Globus pallidus (tissue), 1 donor: ENCODE measurements around the gene IFITM5.

Experiments
- DNase-seq: peaks from one replicate; pipeline ENCODE4 v3.0.0-alpha.2; 2015; ENCODE audit warnings: low spot score

Gene IFITM5

DNA sequence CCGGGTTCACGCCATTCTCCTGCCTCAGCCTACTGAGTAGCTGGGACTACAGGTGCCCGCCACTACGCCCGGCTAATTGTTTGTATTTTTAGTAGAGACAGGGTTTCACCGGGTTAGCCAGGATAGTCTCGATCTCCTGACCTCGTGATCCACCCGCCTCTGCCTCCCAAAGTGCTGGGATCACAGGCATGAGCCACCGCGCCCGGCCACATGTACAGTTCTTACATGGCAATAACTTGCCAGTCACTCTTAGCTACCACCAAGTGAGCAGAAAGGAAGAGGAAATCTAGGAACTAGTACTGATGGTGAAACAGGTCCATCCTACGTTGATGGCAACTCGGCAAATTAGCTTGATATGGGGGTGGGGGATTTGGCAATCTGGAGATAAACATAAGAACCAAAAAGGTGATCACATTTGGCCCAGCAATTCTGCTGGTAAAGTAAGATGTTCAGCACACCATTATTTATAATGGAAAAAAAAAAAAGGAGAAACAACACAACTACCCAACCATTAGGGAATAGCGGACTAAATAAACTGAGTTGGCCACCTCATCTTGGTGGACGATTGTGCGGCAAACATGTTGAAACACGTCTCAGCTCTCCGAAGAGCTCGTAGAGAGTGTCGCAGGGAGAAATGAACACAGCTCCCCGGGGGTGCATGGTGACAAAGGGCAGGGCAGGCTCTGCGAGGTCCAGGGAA, 15.8 kb downstream of the IFITM5 start:
- DNase-seq: no peak

GRCh38 chr11:282630-283360, 16.5 kb downstream of the IFITM5 start:
- DNase-seq: no peak

- no peak for DNase-seq
Measured at GRCh38 chr11:282171-282570, 17.2 kb downstream of the IFITM5 start.

DNA sequence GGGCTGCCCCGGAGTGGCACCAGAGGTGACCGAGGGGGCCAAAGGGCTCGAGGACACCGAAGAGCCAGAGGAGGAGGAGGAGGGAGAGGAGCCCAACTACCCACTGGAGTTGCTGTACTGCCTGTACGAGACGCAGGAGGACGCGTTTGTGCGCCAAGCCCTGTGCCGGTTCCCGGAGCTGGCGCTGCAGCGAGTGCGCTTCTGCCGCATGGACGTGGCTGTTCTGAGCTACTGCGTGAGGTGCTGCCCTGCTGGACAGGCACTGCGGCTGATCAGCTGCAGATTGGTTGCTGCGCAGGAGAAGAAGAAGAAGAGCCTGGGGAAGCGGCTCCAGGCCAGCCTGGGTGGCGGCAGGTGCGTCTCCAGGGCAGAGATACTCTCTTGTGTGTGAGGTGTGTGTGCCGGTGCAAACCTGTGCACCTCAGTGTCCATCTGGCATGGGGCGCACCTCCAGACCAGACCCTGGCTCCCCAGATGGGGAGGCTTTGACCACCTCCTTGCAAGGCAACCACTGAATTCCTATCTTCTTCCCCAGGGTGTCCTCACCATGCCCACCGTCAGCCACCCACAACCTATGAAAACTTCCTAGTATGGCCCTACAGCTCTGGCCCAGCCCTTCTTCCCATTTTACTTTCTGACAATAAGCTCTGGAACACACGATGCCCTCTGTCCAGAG, 17.7 kb downstream of the IFITM5 start:
- no peak for DNase-seq

DNA sequence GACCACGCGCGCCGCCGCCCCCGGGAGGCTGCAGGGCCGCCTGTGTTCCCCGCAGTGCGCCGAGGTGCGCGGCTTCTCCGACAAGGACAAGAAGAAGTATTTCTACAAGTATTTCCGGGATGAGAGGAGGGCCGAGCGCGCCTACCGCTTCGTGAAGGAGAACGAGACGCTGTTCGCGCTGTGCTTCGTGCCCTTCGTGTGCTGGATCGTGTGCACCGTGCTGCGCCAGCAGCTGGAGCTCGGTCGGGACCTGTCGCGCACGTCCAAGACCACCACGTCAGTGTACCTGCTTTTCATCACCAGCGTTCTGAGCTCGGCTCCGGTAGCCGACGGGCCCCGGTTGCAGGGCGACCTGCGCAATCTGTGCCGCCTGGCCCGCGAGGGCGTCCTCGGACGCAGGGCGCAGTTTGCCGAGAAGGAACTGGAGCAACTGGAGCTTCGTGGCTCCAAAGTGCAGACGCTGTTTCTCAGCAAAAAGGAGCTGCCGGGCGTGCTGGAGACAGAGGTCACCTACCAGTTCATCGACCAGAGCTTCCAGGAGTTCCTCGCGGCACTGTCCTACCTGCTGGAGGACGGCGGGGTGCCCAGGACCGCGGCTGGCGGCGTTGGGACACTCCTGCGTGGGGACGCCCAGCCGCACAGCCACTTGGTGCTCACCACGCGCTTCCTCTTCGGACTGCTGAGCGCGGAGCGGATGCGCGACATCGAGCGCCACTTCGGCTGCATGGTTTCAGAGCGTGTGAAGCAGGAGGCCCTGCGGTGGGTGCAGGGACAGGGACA, 18.4 kb downstream of the IFITM5 start:
- no peak for DNase-seq

GRCh38 chr11:279966-280705, 19.2 kb downstream of the IFITM5 start:
- no peak for DNase-seq

DNA sequence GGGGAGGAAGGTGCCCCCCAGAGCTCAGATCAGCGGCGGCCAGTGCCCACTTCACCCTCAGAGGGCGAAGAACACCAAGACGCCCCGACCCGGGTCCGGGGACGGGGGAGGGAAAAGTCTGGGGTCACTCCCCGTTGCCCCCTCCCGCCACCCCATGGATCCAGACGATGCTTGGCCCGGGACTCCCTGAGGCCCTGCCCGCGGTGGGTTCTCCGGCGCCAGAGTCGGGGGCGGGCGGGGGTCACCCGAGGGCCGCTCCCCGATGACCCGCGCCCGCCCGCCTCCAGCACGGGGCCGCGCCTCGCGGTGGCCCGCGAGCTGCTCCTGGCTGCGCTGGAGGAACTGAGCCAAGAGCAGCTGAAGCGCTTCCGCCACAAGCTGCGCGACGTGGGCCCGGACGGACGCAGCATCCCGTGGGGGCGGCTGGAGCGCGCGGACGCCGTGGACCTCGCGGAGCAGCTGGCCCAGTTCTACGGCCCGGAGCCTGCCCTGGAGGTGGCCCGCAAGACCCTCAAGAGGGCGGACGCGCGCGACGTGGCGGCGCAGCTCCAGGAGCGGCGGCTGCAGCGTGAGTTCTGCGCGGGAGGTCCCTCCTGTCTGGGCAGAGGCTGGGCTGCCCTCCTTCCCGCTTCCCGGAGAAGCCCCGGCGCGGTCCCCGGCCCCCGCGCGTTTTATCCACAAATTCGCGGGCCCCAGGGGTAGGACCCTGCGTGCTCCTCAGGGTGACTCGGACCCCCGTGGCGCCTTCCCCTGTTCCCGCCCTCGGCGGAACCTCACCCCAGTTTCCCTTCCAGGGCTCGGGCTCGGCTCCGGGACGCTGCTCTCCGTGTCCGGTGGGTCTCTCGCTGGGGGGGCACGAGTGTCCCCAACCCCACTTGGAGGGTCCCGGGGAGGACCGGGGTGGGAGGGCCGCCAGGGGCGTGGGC, 20.0 kb downstream of the IFITM5 start:
- no peak for DNase-seq

- no peak for DNase-seq
Measured at GRCh38 chr11:278001-278951, 21.1 kb downstream of the IFITM5 start, which contains the start of gene NLRP6. Gene NLRP6 (plus strand): TSS chr11:278407. CDS start chr11:278570, 163 bp downstream.

GRCh38 chr11:276219-276618, 23.1 kb downstream of the IFITM5 start:
- no peak for DNase-seq

DNA sequence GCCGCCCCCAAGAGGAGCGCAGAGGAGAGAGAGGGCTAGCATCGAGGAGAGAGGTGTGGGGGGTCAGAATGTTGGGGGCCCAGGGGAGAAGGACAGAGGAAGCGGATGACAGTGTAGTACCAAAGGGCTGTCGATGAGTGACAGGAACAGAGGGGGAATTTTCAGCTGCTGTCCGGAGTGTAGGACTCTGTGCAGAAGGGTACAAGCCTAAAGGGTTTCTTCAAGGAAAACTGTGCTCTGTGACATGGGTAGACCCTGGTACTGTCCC, 26.5 kb downstream of the IFITM5 start:
- DNase-seq: no peak

GRCh38 chr11:272195-272930, 27.0 kb downstream of the IFITM5 start:
- DNase-seq: no peak

DNA sequence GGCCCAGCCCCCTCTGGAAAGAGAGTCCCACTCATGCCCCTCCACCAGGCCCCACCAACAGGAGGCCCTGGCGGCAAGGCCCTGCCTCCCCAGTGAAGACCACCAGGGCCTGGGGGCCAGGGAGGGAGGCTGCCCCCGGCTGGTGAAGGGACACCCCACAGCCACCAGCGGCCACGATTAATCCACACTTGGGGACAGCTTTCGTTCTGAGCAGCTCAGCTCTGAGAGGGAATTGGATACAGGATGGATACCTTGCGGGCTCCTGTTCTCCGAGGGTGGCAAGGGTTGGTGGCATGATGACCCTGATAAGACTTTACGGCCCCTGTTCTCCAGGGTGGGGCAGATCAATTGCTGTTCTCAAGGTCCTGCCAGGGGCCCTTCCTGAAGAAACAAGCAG, 28.0 kb downstream of the IFITM5 start:
- DNase-seq: no peak

GRCh38 chr11:270451-271318, 28.6 kb downstream of the IFITM5 start:
- no peak for DNase-seq

GRCh38 chr11:269146-269890, 30.0 kb downstream of the IFITM5 start:
- DNase-seq: peak; percentile 47

GRCh38 chr11:268716-269145, 30.6 kb downstream of the IFITM5 start:
- DNase-seq: peak; percentile 39

GRCh38 chr11:267491-267994, 31.8 kb downstream of the IFITM5 start:
- no peak for DNase-seq
